GM12878 (cell line): ENCODE results near the gene GPSM3. TPM values are rescaled to one million over a fixed set of nuclear protein-coding genes. Genes with fewer than 3 reads are reported as not detected.

Source experiments
- ATAC-seq: fragments of 200-7000 bp; cut with Tn5 transposase; 3 replicates; pipeline ENCODE4 v1.9.1; 2020; ENCODE audit warnings: mild to moderate bottlenecking, moderate library complexity
- BruUV-seq: library from RNA; stranded (reverse); fragments of 400-500 nt; replicated peaks from 2 replicates; lab custom pipeline; 2021; lab: Mats Ljungman, UMichigan
- CTCF ChIA-PET: fragments of 300-600 bp; sonication (Branson Sonifier 250); formaldehyde crosslinking; extraction: SDS; loops from one replicate; lab custom pipeline; 2021; ENCODE audit warnings: inconsistent platforms; lab: Yijun Ruan, JAX
- POLR2A ChIA-PET: fragments of 350-600 bp; formaldehyde crosslinking; extraction: SDS; loops from one replicate; lab custom pipeline; 2021; ENCODE audit warnings: inconsistent platforms; lab: Charles Lee
- RAD21 ChIA-PET: fragments of 300-600 bp; sonication (Branson Sonifier 250); formaldehyde crosslinking; loops from one replicate; lab custom pipeline; 2023; ENCODE audit warnings: antibody characterized with exemption; ENCODE audit not compliant: unreplicated experiment; lab: Charles Lee
- SMC1A ChIA-PET: fragments of 300-600 bp; sonication (Branson Sonifier 250); formaldehyde crosslinking; loops from one replicate; lab custom pipeline; 2023; ENCODE audit not compliant: unreplicated experiment, uncharacterized antibody; lab: Charles Lee
- DNase-seq: peaks from one replicate; pipeline ENCODE4 v3.0.0-alpha.2; 2011; ENCODE audit warnings: low read depth, low spot score
- FAIRE-seq: peaks from 3 replicates; lab custom pipeline; 2011; peaks lifted over from hg19 to GRCh38; lab: Jason Lieb, UNC
- H2AFZ ChIP-seq: 2 replicates; pipeline ENCODE4 v1.6.0; 2011; ENCODE audit warnings: low read depth, low read length, control low read depth; ENCODE audit not compliant: control insufficient read depth
- H3K27ac ChIP-seq: 2 replicates; pipeline ENCODE4 v1.5.1; 2011; ENCODE audit warnings: control low read depth; ENCODE audit not compliant: control insufficient read depth, insufficient read depth
- H3K27me3 ChIP-seq, 2 experiments: replicated peaks in 1 of 2; 2 replicates each; pipeline versions ENCODE4 v1.6.0 to v1.6.1; 2011; ENCODE audit warnings: low read length in 1 of 2; ENCODE audit not compliant: control insufficient read depth in 2 of 2, insufficient read depth in 2 of 2
- H3K36me3 ChIP-seq, 2 experiments: 2 replicates each; pipeline ENCODE4 v1.5.1; 2011; ENCODE audit warnings: low read length in 1 of 2; ENCODE audit not compliant: control insufficient read depth in 2 of 2, insufficient read depth in 2 of 2
- H3K4me1 ChIP-seq: 2 replicates; pipeline ENCODE4 v1.6.1; 2011; ENCODE audit warnings: mild to moderate bottlenecking, low read length, moderate library complexity, mixed read lengths; ENCODE audit not compliant: control insufficient read depth, insufficient read depth
- H3K4me2 ChIP-seq: 2 replicates; pipeline ENCODE4 v1.6.0; 2011; ENCODE audit warnings: control low read depth; ENCODE audit not compliant: control insufficient read depth, insufficient read depth
- H3K4me3 ChIP-seq: fragments of 200-600 bp; sonication (generic); 2 replicates; pipeline ENCODE4 v1.5.1; 2016
- H3K79me2 ChIP-seq: 2 replicates; pipeline ENCODE4 v1.6.0; 2011; ENCODE audit warnings: low read length; ENCODE audit not compliant: control insufficient read depth, insufficient read depth
- H3K9ac ChIP-seq: 2 replicates; pipeline ENCODE4 v1.8.0; 2011; ENCODE audit warnings: low read length, control low read depth, mixed read lengths; ENCODE audit not compliant: control insufficient read depth, insufficient read depth
- H3K9me3 ChIP-seq: replicated peaks from 3 replicates; pipeline ENCODE4 v1.5.1; 2011; ENCODE audit warnings: mild to moderate bottlenecking, low read length; ENCODE audit not compliant: control insufficient read depth, insufficient read depth
- H4K20me1 ChIP-seq: 2 replicates; pipeline ENCODE4 v1.6.0; 2011; ENCODE audit not compliant: control insufficient read depth, insufficient read depth
- CBX5 ChIP-seq: sonication (generic); IDR thresholded peaks from 2 replicates; pipeline ENCODE4 v1.6.1; 2016; ENCODE audit warnings: low read depth, moderate library complexity, mild to moderate bottlenecking, inconsistent platforms
- DPF2 ChIP-seq: fragments of 450-650 bp; IDR thresholded peaks from 2 replicates; pipeline ENCODE4 v1.6.1; 2017; ENCODE audit warnings: mild to moderate bottlenecking
- KDM1A ChIP-seq: fragments of 200-600 bp; sonication (generic); IDR thresholded peaks from 2 replicates; pipeline ENCODE4 v1.6.1; 2016; ENCODE audit warnings: borderline replicate concordance
- RB1 ChIP-seq: fragments of 450-650 bp; formaldehyde crosslinking; IDR thresholded peaks from 2 replicates; pipeline ENCODE4 v1.6.1; 2017; ENCODE audit warnings: mild to moderate bottlenecking, borderline replicate concordance
- STAT3 ChIP-seq: IDR thresholded peaks from 2 replicates; pipeline ENCODE4 v1.6.1; 2011; ENCODE audit warnings: low read depth, low read length, improper control_type of control experiment
- ZNF217 ChIP-seq: fragments of 450-650 bp; IDR thresholded peaks from 2 replicates; pipeline ENCODE4 v1.6.1; 2017; ENCODE audit warnings: antibody characterized with exemption, mild to moderate bottlenecking
- ZZZ3 ChIP-seq: IDR thresholded peaks from 2 replicates; pipeline ENCODE4 v1.6.1; 2011; ENCODE audit warnings: low read depth; ENCODE audit not compliant: control insufficient read depth, insufficient read length
- WGBS: methylation state at CpG from one replicate; pipeline ENCODE4 v1.1.6; 2016; ENCODE audit warnings: low lambda C conversion rate; ENCODE audit not compliant: insufficient replicate concordance, insufficient coverage; ENCODE audit errors: missing lambda C conversion rate; 5-methylcytosine and 5-hydroxymethylcytosine counted together
- in situ Hi-C: fragments of 300-500 bp; cut with MboI; formaldehyde crosslinking; loops from 9 replicates; pipeline ENCODE4 v1.14.3; 2018; ENCODE audit warnings: mixed read lengths
- intact Hi-C: fragments of 100-400 bp; cut with micrococcal nuclease; formaldehyde crosslinking; loops from one replicate; pipeline ENCODE4 v1.14.2; 2022; ENCODE audit not compliant: unreplicated experiment
- polyA plus RNA-seq, 11 experiments: library from polyadenylated mRNA; depleted of rRNA in 4 of 11; unstranded in 6 of 11; stranded (reverse) in 5 of 11; fragments of >200 nt; fragmentation: Nextera tagmentation in 4 of 11; fragmentation: Illumina TruSeq in 1 of 11; extraction: Ambion mirVana in 4 of 11; extraction: Trizol in 1 of 11; gene quantifications; 1 replicate in 1 of 11; 2 replicates in 10 of 11; pipeline versions ENCODE4 v1.2.1 to v1.2.3, GENCODE V29; 2011 to 2016; ENCODE audit warnings: inconsistent platforms in 2 of 11, missing spikeins in 2 of 11, low read depth in 1 of 11
- total RNA-seq, 4 experiments: library from RNA; depleted of rRNA in 3 of 4; stranded (reverse); fragments of >200 nt in 3 of 4; fragmentation: Illumina TruSeq in 1 of 4; extraction: Trizol in 1 of 4; gene quantifications; 2 replicates each; pipeline versions ENCODE4 v1.2.1 to v1.2.3, GENCODE V29; 2013 to 2021
- TF ChIP-seq, protein P1 (sequence below): fragments of 450-650 bp; IDR thresholded peaks from 2 replicates; pipeline ENCODE4 v1.6.1; 2017; ENCODE audit warnings: mild to moderate bottlenecking, moderate library complexity
- TF ChIP-seq, protein P2 (sequence below): IDR thresholded peaks from 2 replicates; pipeline ENCODE4 v1.6.1; 2012; ENCODE audit warnings: low read length, inconsistent platforms
- TF ChIP-seq, protein P3 (sequence below): IDR thresholded peaks from 2 replicates; pipeline ENCODE4 v1.6.1; 2011; ENCODE audit warnings: borderline replicate concordance, low read depth, mild to moderate bottlenecking, moderate library complexity, mixed read lengths, low read length; ENCODE audit not compliant: insufficient read depth; ENCODE audit errors: extremely low read length
- TF ChIP-seq, protein P4 (sequence below): IDR thresholded peaks from 2 replicates; pipeline ENCODE4 v1.6.1; 2012; ENCODE audit warnings: low read depth, low read length, improper control_type of control experiment
- TF ChIP-seq, protein P5 (sequence below): fragments of 450-650 bp; IDR thresholded peaks from 2 replicates; pipeline ENCODE4 v1.6.1; 2017; ENCODE audit warnings: mild to moderate bottlenecking

Gene GPSM3
- total and polyA plus RNA-seq, 10 of the 15 experiments (the other 5 are each of a cell fraction or from before 2014, with no cell fraction given): 22.0 to 137 (median 113) TPM

DNA sequence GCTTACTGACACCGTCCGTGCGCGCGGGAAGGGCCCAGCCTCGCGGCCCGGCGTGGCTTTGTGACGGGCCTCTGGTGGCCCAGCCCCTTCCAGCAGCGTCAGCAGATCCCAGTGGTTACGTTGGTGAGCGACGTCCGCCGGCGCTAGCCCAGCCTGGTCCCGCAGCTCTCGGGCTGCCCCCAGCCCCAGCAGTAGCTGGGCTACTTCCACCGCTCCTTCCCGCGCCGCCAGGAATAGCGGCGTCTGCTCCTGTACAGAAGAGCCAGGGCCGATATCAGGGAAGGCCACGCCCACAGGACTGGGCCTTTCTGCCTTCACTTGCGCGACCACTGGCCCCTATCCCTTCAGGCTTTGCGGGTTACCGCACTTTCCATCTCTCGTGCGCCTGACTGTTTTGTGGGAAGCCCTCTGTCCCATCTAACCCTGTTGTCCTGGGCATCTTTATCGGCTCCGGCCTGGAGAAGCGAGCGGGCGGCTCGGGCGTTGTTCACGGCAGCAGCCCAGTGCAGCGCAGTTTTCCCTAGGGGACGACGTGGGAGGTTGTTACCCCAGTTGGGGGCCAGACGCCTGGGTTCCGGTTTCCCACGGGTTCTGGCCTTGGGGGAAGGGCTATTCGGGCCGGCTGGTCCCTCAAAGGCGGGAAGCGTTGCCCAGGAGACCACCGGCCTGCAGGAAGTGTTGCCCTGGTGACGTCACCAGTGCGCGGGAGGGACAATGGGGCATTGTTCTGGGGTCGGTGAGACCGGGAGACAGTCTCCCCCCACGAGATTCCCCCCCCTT, 3.6 kb upstream of the GPSM3 start:
- H3K36me3 ChIP-seq: no peaks in the 10 kb centered on the region; a peak in 1 of 4 replicates
- no peaks in the 10 kb centered on the region for H4K20me1 ChIP-seq
- H3K79me2 ChIP-seq: peaks cover 25% of the 10 kb centered on the region
- H3K27me3 ChIP-seq: no peaks in the 10 kb centered on the region
- DNase-seq (peak; percentile 48), ATAC-seq (peak; percentile 82), FAIRE-seq (peak; percentile 57)
- intact Hi-C loops: loop anchor here (1.0 to 5.0 kb wide), 2 partner anchors 41 to 77 kb away; no protein-coding TSS in a partner anchor
- H3K4me1 ChIP-seq: peaks cover 26% of the 10 kb centered on the region
- peak overlapping the region; percentile 100 for H3K9ac ChIP-seq
- CTCF ChIA-PET: interaction anchor here (0.6 to 4.2 kb wide), 20 partner anchors 9 to 642 kb away, joined by 3 to 35 read pairs (median 4); partner anchors contain the start of genes AGPAT1, ATF6B, EGFL8 and FKBPL
- WGBS: under 1% methylated on average over 58 of the region's 58 CpGs
- H3K4me3 ChIP-seq: peak overlapping the region; percentile 76
- peak overlapping the region; percentile 84 for H2AFZ ChIP-seq
- H3K9me3 ChIP-seq: no peaks in the 10 kb centered on the region
- POLR2A ChIA-PET: interaction anchor here (0.6 to 2.6 kb wide), 24 partner anchors 11 to 1216 kb away, joined by 3 to 51 read pairs (median 4); partner anchors contain the start of genes AGPAT1, ATF6B, EGFL8 and FKBPL
- peak overlapping the region; percentile 79 for H3K4me2 ChIP-seq
- in situ Hi-C loops: no loop called here
- BruUV-seq: TSS peak; percentile 86
- SMC1A ChIA-PET: interaction anchor here (0.6 to 1.9 kb wide), 11 partner anchors 8 to 237 kb away, joined by 3 to 17 read pairs (median 3); partner anchors contain the start of genes AGPAT1, ATF6B, FKBPL and NELFE
- RAD21 ChIA-PET: interaction anchor here (0.6 to 1.8 kb wide), 21 partner anchors 13 to 657 kb away, joined by 3 to 17 read pairs (median 4); partner anchors contain the start of genes AGPAT1, ATF6B, CLIC1 and DXO
- H3K27ac ChIP-seq: peak overlapping the region; percentile 99
- TF ChIP-seq ZZZ3: no peak
- TF ChIP-seq, protein P1, sequence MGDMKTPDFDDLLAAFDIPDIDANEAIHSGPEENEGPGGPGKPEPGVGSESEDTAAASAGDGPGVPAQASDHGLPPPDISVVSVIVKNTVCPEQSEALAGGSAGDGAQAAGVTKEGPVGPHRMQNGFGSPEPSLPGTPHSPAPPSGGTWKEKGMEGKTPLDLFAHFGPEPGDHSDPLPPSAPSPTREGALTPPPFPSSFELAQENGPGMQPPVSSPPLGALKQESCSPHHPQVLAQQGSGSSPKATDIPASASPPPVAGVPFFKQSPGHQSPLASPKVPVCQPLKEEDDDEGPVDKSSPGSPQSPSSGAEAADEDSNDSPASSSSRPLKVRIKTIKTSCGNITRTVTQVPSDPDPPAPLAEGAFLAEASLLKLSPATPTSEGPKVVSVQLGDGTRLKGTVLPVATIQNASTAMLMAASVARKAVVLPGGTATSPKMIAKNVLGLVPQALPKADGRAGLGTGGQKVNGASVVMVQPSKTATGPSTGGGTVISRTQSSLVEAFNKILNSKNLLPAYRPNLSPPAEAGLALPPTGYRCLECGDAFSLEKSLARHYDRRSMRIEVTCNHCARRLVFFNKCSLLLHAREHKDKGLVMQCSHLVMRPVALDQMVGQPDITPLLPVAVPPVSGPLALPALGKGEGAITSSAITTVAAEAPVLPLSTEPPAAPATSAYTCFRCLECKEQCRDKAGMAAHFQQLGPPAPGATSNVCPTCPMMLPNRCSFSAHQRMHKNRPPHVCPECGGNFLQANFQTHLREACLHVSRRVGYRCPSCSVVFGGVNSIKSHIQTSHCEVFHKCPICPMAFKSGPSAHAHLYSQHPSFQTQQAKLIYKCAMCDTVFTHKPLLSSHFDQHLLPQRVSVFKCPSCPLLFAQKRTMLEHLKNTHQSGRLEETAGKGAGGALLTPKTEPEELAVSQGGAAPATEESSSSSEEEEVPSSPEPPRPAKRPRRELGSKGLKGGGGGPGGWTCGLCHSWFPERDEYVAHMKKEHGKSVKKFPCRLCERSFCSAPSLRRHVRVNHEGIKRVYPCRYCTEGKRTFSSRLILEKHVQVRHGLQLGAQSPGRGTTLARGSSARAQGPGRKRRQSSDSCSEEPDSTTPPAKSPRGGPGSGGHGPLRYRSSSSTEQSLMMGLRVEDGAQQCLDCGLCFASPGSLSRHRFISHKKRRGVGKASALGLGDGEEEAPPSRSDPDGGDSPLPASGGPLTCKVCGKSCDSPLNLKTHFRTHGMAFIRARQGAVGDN: peak; percentile 42
- peak; percentile 94 for TF ChIP-seq DPF2
- TF ChIP-seq, protein P2, sequence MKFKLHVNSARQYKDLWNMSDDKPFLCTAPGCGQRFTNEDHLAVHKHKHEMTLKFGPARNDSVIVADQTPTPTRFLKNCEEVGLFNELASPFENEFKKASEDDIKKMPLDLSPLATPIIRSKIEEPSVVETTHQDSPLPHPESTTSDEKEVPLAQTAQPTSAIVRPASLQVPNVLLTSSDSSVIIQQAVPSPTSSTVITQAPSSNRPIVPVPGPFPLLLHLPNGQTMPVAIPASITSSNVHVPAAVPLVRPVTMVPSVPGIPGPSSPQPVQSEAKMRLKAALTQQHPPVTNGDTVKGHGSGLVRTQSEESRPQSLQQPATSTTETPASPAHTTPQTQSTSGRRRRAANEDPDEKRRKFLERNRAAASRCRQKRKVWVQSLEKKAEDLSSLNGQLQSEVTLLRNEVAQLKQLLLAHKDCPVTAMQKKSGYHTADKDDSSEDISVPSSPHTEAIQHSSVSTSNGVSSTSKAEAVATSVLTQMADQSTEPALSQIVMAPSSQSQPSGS: no peak
- TF ChIP-seq KDM1A: no peak
- no peak for TF ChIP-seq ZNF217
- TF ChIP-seq, protein P3, sequence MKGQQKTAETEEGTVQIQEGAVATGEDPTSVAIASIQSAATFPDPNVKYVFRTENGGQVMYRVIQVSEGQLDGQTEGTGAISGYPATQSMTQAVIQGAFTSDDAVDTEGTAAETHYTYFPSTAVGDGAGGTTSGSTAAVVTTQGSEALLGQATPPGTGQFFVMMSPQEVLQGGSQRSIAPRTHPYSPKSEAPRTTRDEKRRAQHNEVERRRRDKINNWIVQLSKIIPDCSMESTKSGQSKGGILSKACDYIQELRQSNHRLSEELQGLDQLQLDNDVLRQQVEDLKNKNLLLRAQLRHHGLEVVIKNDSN: no peak
- TF ChIP-seq, protein P4, sequence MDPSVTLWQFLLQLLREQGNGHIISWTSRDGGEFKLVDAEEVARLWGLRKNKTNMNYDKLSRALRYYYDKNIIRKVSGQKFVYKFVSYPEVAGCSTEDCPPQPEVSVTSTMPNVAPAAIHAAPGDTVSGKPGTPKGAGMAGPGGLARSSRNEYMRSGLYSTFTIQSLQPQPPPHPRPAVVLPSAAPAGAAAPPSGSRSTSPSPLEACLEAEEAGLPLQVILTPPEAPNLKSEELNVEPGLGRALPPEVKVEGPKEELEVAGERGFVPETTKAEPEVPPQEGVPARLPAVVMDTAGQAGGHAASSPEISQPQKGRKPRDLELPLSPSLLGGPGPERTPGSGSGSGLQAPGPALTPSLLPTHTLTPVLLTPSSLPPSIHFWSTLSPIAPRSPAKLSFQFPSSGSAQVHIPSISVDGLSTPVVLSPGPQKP: peak; percentile 65; the same call in 1 of the 2 replicates
- no peak for TF ChIP-seq CBX5
- TF ChIP-seq, protein P5, sequence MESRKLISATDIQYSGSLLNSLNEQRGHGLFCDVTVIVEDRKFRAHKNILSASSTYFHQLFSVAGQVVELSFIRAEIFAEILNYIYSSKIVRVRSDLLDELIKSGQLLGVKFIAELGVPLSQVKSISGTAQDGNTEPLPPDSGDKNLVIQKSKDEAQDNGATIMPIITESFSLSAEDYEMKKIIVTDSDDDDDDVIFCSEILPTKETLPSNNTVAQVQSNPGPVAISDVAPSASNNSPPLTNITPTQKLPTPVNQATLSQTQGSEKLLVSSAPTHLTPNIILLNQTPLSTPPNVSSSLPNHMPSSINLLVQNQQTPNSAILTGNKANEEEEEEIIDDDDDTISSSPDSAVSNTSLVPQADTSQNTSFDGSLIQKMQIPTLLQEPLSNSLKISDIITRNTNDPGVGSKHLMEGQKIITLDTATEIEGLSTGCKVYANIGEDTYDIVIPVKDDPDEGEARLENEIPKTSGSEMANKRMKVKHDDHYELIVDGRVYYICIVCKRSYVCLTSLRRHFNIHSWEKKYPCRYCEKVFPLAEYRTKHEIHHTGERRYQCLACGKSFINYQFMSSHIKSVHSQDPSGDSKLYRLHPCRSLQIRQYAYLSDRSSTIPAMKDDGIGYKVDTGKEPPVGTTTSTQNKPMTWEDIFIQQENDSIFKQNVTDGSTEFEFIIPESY: no peak
- peak; percentile 91; the same call in 1 of the 2 replicates for TF ChIP-seq RB1
- no peak for TF ChIP-seq STAT3
